HCT116 (cell line): ENCODE data around the gene CYP3A4. TPM values are rescaled to one million over a fixed set of nuclear protein-coding genes. Genes with fewer than 3 reads are reported as not detected.

Experiments
- ATAC-seq: fragments of 200-7000 bp; cut with Tn5 transposase; 2 replicates; pipeline ENCODE4 v1.9.1; 2020; ENCODE audit warnings: mild to moderate bottlenecking, moderate library complexity
- BruUV-seq: library from RNA; stranded (reverse); fragments of 400-500 nt; replicated peaks from 2 replicates; lab custom pipeline; 2021; lab: Mats Ljungman, UMichigan
- CTCF ChIA-PET: fragments of 300-600 bp; sonication (Branson Sonifier 250); formaldehyde crosslinking; loops from one replicate; lab custom pipeline; 2021; ENCODE audit warnings: antibody characterized with exemption; lab: Charles Lee
- POLR2A ChIA-PET: fragments of 300-600, 350-600 bp; sonication (Branson Sonifier 250); formaldehyde crosslinking; loops from one replicate; lab custom pipeline; 2021; ENCODE audit warnings: antibody characterized with exemption; lab: Charles Lee
- RAD21 ChIA-PET, 2 experiments: fragments of 300-600 bp; sonication (Branson Sonifier 250); formaldehyde crosslinking; loops; one replicate each; lab custom pipeline; 2023; ENCODE audit warnings: low total read pairs in 2 of 2; ENCODE audit not compliant: uncharacterized antibody in 2 of 2, unreplicated experiment in 2 of 2, low non-redundant PET in 1 of 2; lab: Charles Lee
- DNase-seq: peaks from one replicate; pipeline ENCODE4 v3.0.0-alpha.2; 2010; ENCODE audit warnings: low read depth, low spot score
- H2AFZ ChIP-seq: fragments of 200-600 bp; shearing (Covaris generic), sonication (generic); 2 replicates; pipeline ENCODE4 v1.6.1; 2017; ENCODE audit warnings: low read depth, mixed run types, mixed read lengths, antibody characterized with exemption, low read length; ENCODE audit not compliant: poor library complexity, severe bottlenecking
- H3K27ac ChIP-seq: 2 replicates; pipeline ENCODE4 v1.5.1; 2012; ENCODE audit warnings: low read depth, low read length
- H3K27me3 ChIP-seq: fragments of 200-600 bp; sonication (generic); 2 replicates; pipeline ENCODE4 v1.6.1; 2016; ENCODE audit warnings: mixed run types, low read length, mixed read lengths; ENCODE audit not compliant: insufficient read depth
- H3K36me3 ChIP-seq, 2 experiments: fragments of 200-500 bp in 1 of 2; fragments of 200-600 bp in 1 of 2; sonication (Bioruptor generic) in 1 of 2; sonication (generic) in 1 of 2; 2 replicates each; pipeline versions ENCODE4 v1.5.1 to v1.6.1; 2014 to 2016; ENCODE audit warnings: low read length in 2 of 2, inconsistent platforms in 1 of 2, mixed read lengths in 1 of 2, mixed run types in 1 of 2; ENCODE audit not compliant: insufficient read depth in 2 of 2, control insufficient read depth in 1 of 2
- H3K4me1 ChIP-seq, 2 experiments: fragments of 200-600 bp in 1 of 2; sonication (generic) in 1 of 2; 2 replicates each; pipeline versions ENCODE4 v1.5.1 to v1.6.1; 2012 to 2017; ENCODE audit warnings: low read length in 2 of 2, inconsistent platforms in 1 of 2, mild to moderate bottlenecking in 1 of 2, mixed read lengths in 1 of 2, mixed run types in 1 of 2, moderate library complexity in 1 of 2; ENCODE audit not compliant: insufficient read depth in 2 of 2, control insufficient read depth in 1 of 2
- H3K4me2 ChIP-seq: fragments of 200-600 bp; sonication (generic); 2 replicates; pipeline ENCODE4 v1.6.1; 2017; ENCODE audit warnings: mixed run types, low read length, mixed read lengths
- H3K4me3 ChIP-seq, 2 experiments: fragments of 200-600 bp in 1 of 2; sonication (generic) in 1 of 2; replicated peaks in 1 of 2; 2 replicates each; pipeline ENCODE4 v1.5.1; 2011 to 2016; ENCODE audit warnings: low read length in 2 of 2, control low read depth in 1 of 2, low read depth in 1 of 2, mild to moderate bottlenecking in 1 of 2, mixed read lengths in 1 of 2, mixed run types in 1 of 2
- H3K79me2 ChIP-seq: fragments of 200-600 bp; sonication (generic); 2 replicates; pipeline ENCODE4 v1.6.1; 2017; ENCODE audit warnings: mild to moderate bottlenecking, mixed run types, low read length, moderate library complexity, mixed read lengths; ENCODE audit not compliant: insufficient read depth
- H3K9ac ChIP-seq: fragments of 200-600 bp; sonication (generic); 2 replicates; pipeline ENCODE4 v1.6.1; 2016; ENCODE audit warnings: low read length, mixed read lengths
- H3K9me2 ChIP-seq: fragments of 200-600 bp; sonication (generic), shearing (Covaris generic); 2 replicates; pipeline ENCODE4 v1.6.1; 2017; ENCODE audit warnings: mixed run types, mild to moderate bottlenecking, moderate library complexity; ENCODE audit not compliant: insufficient read depth
- H3K9me3 ChIP-seq, 2 experiments: fragments of 200-500 bp in 1 of 2; fragments of 200-600 bp in 1 of 2; sonication (Bioruptor generic) in 1 of 2; sonication (generic) in 1 of 2; 2 replicates each; pipeline ENCODE4 v1.6.1; 2014 to 2017; ENCODE audit warnings: low read length in 2 of 2, mixed read lengths in 2 of 2, inconsistent platforms in 1 of 2, low read depth in 1 of 2, mild to moderate bottlenecking in 1 of 2, mixed run types in 1 of 2, moderate library complexity in 1 of 2; ENCODE audit not compliant: control insufficient read depth in 1 of 2, insufficient read depth in 1 of 2
- H4K20me1 ChIP-seq: fragments of 200-600 bp; sonication (generic), shearing (Covaris generic); 2 replicates; pipeline ENCODE4 v1.6.1; 2017; ENCODE audit warnings: mixed run types, mild to moderate bottlenecking, moderate library complexity; ENCODE audit not compliant: insufficient read depth
- EGR1 ChIP-seq: IDR thresholded peaks from 2 replicates; pipeline ENCODE4 v1.6.1; 2012; ENCODE audit warnings: low read depth
- ELF1 ChIP-seq: IDR thresholded peaks from 2 replicates; pipeline ENCODE4 v1.6.1; 2012; ENCODE audit warnings: low read depth, borderline replicate concordance
- EZH2 ChIP-seq: fragments of 200-600 bp; sonication (generic); IDR thresholded peaks from 2 replicates; pipeline ENCODE4 v1.6.1; 2017; ENCODE audit warnings: antibody characterized with exemption, mixed run types
- EZH2phosphoT487 ChIP-seq: fragments of 200-600 bp; IDR thresholded peaks from 2 replicates; pipeline ENCODE4 v1.6.1; 2018; ENCODE audit warnings: antibody characterized with exemption, borderline replicate concordance
- JUND ChIP-seq: IDR thresholded peaks from 2 replicates; pipeline ENCODE4 v1.6.1; 2012
- POLR2A ChIP-seq: IDR thresholded peaks from 2 replicates; pipeline ENCODE4 v1.7.0; 2011; ENCODE audit warnings: borderline replicate concordance; ENCODE audit not compliant: insufficient read depth, insufficient read length; ENCODE audit errors: extremely low read depth
- POLR2AphosphoS5 ChIP-seq: IDR thresholded peaks from 2 replicates; pipeline ENCODE4 v1.6.1; 2011; ENCODE audit warnings: mild to moderate bottlenecking, low read depth, low read length, moderate library complexity
- SP1 ChIP-seq: IDR thresholded peaks from 2 replicates; pipeline ENCODE4 v1.6.1; 2012; ENCODE audit warnings: low read depth
- YY1 ChIP-seq: IDR thresholded peaks from 2 replicates; pipeline ENCODE4 v1.6.1; 2011; ENCODE audit warnings: low read length, low read depth, moderate library complexity, mild to moderate bottlenecking; ENCODE audit not compliant: insufficient replicate concordance; ENCODE audit errors: extremely low read depth
- ZFX ChIP-seq: fragments of 450-650 bp; IDR thresholded peaks from 2 replicates; pipeline ENCODE4 v1.6.1; 2017
- ZNF274 ChIP-seq: fragments of 200-500 bp; sonication (Bioruptor generic); IDR thresholded peaks from 2 replicates; pipeline ENCODE4 v1.6.1; 2014; ENCODE audit warnings: mild to moderate bottlenecking, low read depth, low read length, inconsistent platforms
- intact Hi-C: fragments of 100-400 bp; cut with micrococcal nuclease; formaldehyde crosslinking; loops from 2 replicates; pipeline ENCODE4 v1.10.0; 2022
- total RNA-seq: library from RNA; stranded (reverse); gene quantifications from one replicate; pipeline ENCODE4 v1.2.1, GENCODE V29; 2021; ENCODE audit not compliant: unreplicated experiment
- TF ChIP-seq, protein P1 (sequence below), 3 experiments: fragments of 200-600 bp in 1 of 3; sonication (generic) in 1 of 3; IDR thresholded peaks in 2 of 3; conservative IDR thresholded peaks in 1 of 3; 2 replicates each; pipeline ENCODE4 v1.5.1; 2012 to 2017; ENCODE audit warnings: low read depth in 2 of 3, low read length in 2 of 3, antibody characterized with exemption in 1 of 3, borderline replicate concordance in 1 of 3, control low read depth in 1 of 3, mild to moderate bottlenecking in 1 of 3, mixed read lengths in 1 of 3, mixed run types in 1 of 3, moderate library complexity in 1 of 3; ENCODE audit not compliant: insufficient read depth in 1 of 3
- TF ChIP-seq, protein P2 (sequence below): IDR thresholded peaks from 2 replicates; pipeline ENCODE4 v1.6.1; 2012; ENCODE audit warnings: low read depth
- TF ChIP-seq, protein P3 (sequence below): IDR thresholded peaks from 2 replicates; pipeline ENCODE4 v1.6.1; 2011; ENCODE audit warnings: mild to moderate bottlenecking, low read length, moderate library complexity; ENCODE audit not compliant: insufficient replicate concordance; ENCODE audit errors: extremely low read depth
- TF ChIP-seq, protein P4 (sequence below): IDR thresholded peaks from 2 replicates; pipeline ENCODE4 v1.6.1; 2012

CYP3A4 gene
- total RNA-seq, 1 experiment from 2014 or later: 0.25 TPM

- Histone ChIP-seq H3K36me3 (no peaks in the 10 kb centered on the region), H3K9me3 (no peaks in the 10 kb centered on the region), H2AFZ (no peak overlapping the region), H3K27ac (no peak overlapping the region), H3K9ac (no peak overlapping the region), H3K4me3 (no peak overlapping the region), H3K79me2 (no peaks in the 10 kb centered on the region), H4K20me1 (no peaks in the 10 kb centered on the region), H3K27me3 (no peaks in the 10 kb centered on the region), H3K9me2 (no peaks in the 10 kb centered on the region)
- intact Hi-C loops: no loop called here
- no TSS peak for BruUV-seq
- no peak for ATAC-seq
- CTCF ChIA-PET: no interaction called here
- TF ChIP-seq, protein P1, sequence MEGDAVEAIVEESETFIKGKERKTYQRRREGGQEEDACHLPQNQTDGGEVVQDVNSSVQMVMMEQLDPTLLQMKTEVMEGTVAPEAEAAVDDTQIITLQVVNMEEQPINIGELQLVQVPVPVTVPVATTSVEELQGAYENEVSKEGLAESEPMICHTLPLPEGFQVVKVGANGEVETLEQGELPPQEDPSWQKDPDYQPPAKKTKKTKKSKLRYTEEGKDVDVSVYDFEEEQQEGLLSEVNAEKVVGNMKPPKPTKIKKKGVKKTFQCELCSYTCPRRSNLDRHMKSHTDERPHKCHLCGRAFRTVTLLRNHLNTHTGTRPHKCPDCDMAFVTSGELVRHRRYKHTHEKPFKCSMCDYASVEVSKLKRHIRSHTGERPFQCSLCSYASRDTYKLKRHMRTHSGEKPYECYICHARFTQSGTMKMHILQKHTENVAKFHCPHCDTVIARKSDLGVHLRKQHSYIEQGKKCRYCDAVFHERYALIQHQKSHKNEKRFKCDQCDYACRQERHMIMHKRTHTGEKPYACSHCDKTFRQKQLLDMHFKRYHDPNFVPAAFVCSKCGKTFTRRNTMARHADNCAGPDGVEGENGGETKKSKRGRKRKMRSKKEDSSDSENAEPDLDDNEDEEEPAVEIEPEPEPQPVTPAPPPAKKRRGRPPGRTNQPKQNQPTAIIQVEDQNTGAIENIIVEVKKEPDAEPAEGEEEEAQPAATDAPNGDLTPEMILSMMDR (IDR thresholded peaks at IDR 0.05 in 2 of 3, conservative IDR thresholded peaks at IDR 0.05 in 1 of 3; ENCODE audit: borderline replicate concordance in 1 of 3, insufficient read depth in 1 of 3, low read depth in 2 of 3, low read length in 2 of 3): no peak
- TF ChIP-seq, protein P2, sequence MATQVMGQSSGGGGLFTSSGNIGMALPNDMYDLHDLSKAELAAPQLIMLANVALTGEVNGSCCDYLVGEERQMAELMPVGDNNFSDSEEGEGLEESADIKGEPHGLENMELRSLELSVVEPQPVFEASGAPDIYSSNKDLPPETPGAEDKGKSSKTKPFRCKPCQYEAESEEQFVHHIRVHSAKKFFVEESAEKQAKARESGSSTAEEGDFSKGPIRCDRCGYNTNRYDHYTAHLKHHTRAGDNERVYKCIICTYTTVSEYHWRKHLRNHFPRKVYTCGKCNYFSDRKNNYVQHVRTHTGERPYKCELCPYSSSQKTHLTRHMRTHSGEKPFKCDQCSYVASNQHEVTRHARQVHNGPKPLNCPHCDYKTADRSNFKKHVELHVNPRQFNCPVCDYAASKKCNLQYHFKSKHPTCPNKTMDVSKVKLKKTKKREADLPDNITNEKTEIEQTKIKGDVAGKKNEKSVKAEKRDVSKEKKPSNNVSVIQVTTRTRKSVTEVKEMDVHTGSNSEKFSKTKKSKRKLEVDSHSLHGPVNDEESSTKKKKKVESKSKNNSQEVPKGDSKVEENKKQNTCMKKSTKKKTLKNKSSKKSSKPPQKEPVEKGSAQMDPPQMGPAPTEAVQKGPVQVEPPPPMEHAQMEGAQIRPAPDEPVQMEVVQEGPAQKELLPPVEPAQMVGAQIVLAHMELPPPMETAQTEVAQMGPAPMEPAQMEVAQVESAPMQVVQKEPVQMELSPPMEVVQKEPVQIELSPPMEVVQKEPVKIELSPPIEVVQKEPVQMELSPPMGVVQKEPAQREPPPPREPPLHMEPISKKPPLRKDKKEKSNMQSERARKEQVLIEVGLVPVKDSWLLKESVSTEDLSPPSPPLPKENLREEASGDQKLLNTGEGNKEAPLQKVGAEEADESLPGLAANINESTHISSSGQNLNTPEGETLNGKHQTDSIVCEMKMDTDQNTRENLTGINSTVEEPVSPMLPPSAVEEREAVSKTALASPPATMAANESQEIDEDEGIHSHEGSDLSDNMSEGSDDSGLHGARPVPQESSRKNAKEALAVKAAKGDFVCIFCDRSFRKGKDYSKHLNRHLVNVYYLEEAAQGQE: no peak
- TF ChIP-seq JUND (no peak), ZFX (no peak), EGR1 (no peak), ZNF274 (no peak), EZH2phosphoT487 (no peak), YY1 (no peak), POLR2A (no peak), ELF1 (no peak), SP1 (no peak), POLR2AphosphoS5 (no peak), EZH2 (no peak)
- TF ChIP-seq, protein P3, sequence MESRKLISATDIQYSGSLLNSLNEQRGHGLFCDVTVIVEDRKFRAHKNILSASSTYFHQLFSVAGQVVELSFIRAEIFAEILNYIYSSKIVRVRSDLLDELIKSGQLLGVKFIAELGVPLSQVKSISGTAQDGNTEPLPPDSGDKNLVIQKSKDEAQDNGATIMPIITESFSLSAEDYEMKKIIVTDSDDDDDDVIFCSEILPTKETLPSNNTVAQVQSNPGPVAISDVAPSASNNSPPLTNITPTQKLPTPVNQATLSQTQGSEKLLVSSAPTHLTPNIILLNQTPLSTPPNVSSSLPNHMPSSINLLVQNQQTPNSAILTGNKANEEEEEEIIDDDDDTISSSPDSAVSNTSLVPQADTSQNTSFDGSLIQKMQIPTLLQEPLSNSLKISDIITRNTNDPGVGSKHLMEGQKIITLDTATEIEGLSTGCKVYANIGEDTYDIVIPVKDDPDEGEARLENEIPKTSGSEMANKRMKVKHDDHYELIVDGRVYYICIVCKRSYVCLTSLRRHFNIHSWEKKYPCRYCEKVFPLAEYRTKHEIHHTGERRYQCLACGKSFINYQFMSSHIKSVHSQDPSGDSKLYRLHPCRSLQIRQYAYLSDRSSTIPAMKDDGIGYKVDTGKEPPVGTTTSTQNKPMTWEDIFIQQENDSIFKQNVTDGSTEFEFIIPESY: no peak
- TF ChIP-seq, protein P4, sequence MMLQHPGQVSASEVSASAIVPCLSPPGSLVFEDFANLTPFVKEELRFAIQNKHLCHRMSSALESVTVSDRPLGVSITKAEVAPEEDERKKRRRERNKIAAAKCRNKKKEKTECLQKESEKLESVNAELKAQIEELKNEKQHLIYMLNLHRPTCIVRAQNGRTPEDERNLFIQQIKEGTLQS: no peak
- TF ChIP-seq, all 23 proteins: peak for 0
- Histone ChIP-seq H3K4me2 (no peak overlapping the region), H3K4me1 (no peaks in the 10 kb centered on the region; a peak in 1 of 4 replicates)
- POLR2A ChIA-PET: no interaction called here
- DNase-seq: no peak
- RAD21 ChIA-PET: no interaction called here
Observed at GRCh38 chr7:99728615-99729014, 55.4 kb downstream of the CYP3A4 start.
